ENCODE results near the gene PSMA5. TPM values are rescaled to one million over a fixed set of nuclear protein-coding genes. Genes with fewer than 3 reads are reported as not detected.

PSMA5 gene
- total and polyA plus RNA-seq, 2 of the 13 experiments (the other 11 are each of a cell fraction or from before 2014, with no cell fraction given): 140 to 169 TPM

DNA sequence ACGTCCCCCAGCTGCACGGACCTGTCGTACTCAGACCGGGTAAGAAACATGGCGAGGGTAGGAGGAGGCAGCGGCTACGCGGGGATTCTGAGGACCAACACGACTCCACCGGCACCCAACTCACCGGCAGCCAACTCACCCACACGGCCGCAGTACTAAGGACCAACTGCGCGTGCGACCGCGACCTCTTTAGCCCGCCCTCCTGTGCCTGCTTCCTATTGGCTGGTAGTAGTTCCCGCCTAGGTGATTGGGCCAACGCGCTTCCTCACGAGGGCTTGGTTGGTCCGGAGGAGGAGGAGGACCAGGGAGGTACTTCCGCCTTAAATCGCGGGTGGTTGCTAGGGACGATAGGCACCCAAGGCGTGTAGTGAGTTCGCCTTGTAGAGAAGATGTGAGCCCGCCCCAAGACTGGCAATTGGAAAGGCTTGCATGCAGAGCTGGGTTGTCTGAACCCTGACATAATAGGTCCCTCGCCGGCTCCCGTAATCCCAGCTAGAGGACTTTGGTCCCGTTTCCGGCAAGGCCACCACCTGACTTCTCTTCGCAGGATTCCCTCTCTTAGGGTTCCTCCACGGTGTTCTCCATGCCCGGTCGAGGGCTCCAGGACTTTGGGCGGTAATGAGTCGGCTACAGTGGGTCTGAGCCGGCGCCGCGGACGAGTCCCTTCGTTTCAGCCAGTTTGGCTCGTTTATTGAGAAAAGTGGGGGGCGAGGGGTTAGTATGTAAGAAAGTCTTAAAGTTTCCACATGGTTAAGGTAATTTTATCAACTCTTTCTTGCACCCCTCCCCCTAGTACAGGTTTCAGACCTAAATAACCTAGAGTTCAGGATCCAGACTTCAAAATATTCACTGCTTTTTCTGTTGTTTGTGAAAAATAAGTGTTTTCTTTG, at the start of gene PSMA5 (continued):
- TF ChIP-seq NFIC (IDR thresholded peaks at IDR 0.05; ENCODE audit: low read length) (no peak), ZNF225 (CRISPR knock-in tag; IDR thresholded peaks at IDR 0.05) (no peak), DPF2 (CRISPR knock-in tag; IDR thresholded peaks at IDR 0.05; ENCODE audit: borderline replicate concordance, low read depth) (no peak), HNRNPLL (IDR thresholded peaks at IDR 0.05; ENCODE audit: low read depth, low read length, poor library complexity, severe bottlenecking) (peak; percentile 88), GPN1 (CRISPR knock-in tag; IDR thresholded peaks at IDR 0.05; ENCODE audit: borderline replicate concordance) (no peak), ZNF619 (CRISPR knock-in tag; IDR thresholded peaks at IDR 0.05) (peak; percentile 14; the same call in 1 of the 2 replicates), PAX8 (CRISPR knock-in tag; IDR thresholded peaks at IDR 0.05; ENCODE audit: borderline replicate concordance) (no peak), CBX1 (IDR thresholded peaks at IDR 0.05; ENCODE audit: low read depth) (no peak), NCOA5 (CRISPR knock-in tag; IDR thresholded peaks at IDR 0.05) (no peak), ZFAT (CRISPR knock-in tag; conservative IDR thresholded peaks at IDR 0.05) (no peak), BCL6 (CRISPR knock-in tag; IDR thresholded peaks at IDR 0.05) (peak; percentile 6; the same call in 1 of the 2 replicates), SOX13 (IDR thresholded peaks at IDR 0.05) (no peak), SOX13 (CRISPR knock-in tag; conservative IDR thresholded peaks at IDR 0.05 in 1 of 2, IDR thresholded peaks at IDR 0.05 in 1 of 2) (peak in 1 of 2 experiments; percentile 39; a peak in 1 of 4 replicates), NR2F2 (IDR thresholded peaks at IDR 0.05; ENCODE audit: borderline replicate concordance, low read depth) (no peak), ZBTB42 (CRISPR knock-in tag; IDR thresholded peaks at IDR 0.05) (no peak), THAP11 (CRISPR knock-in tag; IDR thresholded peaks at IDR 0.05) (peak; percentile 89), MXD3 (CRISPR knock-in tag; IDR thresholded peaks at IDR 0.05) (peak; percentile 66), ZNF557 (CRISPR knock-in tag; IDR thresholded peaks at IDR 0.05) (no peak), ISL2 (CRISPR knock-in tag; IDR thresholded peaks at IDR 0.05) (no peak; the same call in 1 of the 2 replicates), TP53 (CRISPR knock-in tag; conservative IDR thresholded peaks at IDR 0.05) (no peak), ZSCAN20 (CRISPR knock-in tag; IDR thresholded peaks at IDR 0.05; ENCODE audit: borderline replicate concordance) (no peak), ZNF546 (CRISPR knock-in tag; conservative IDR thresholded peaks at IDR 0.05) (no peak), CBFB (CRISPR knock-in tag; IDR thresholded peaks at IDR 0.05) (no peak), SALL2 (CRISPR knock-in tag; IDR thresholded peaks at IDR 0.05) (no peak; the same call in 1 of the 2 replicates), REXO4 (CRISPR knock-in tag; IDR thresholded peaks at IDR 0.05; ENCODE audit: borderline replicate concordance) (no peak), GLMP (CRISPR knock-in tag; IDR thresholded peaks at IDR 0.05; ENCODE audit: borderline replicate concordance) (no peak), JDP2 (CRISPR knock-in tag; IDR thresholded peaks at IDR 0.05; ENCODE audit: borderline replicate concordance) (no peak), MATR3 (CRISPR knock-in tag; IDR thresholded peaks at IDR 0.05) (no peak)
- TF ChIP-seq, protein P1, sequence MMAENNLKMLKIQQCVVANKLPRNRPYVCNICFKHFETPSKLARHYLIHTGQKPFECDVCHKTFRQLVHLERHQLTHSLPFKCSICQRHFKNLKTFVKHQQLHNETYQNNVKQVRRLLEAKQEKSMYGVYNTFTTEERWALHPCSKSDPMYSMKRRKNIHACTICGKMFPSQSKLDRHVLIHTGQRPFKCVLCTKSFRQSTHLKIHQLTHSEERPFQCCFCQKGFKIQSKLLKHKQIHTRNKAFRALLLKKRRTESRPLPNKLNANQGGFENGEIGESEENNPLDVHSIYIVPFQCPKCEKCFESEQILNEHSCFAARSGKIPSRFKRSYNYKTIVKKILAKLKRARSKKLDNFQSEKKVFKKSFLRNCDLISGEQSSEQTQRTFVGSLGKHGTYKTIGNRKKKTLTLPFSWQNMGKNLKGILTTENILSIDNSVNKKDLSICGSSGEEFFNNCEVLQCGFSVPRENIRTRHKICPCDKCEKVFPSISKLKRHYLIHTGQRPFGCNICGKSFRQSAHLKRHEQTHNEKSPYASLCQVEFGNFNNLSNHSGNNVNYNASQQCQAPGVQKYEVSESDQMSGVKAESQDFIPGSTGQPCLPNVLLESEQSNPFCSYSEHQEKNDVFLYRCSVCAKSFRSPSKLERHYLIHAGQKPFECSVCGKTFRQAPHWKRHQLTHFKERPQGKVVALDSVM (CRISPR knock-in tag; IDR thresholded peaks at IDR 0.05): peak; percentile 43; the same call in 1 of the 2 replicates
